Ishikawa (cell line): Measurements from ENCODE around the gene CARS1.

Experiments used
- CEBPB ChIP-seq: IDR thresholded peaks from 2 replicates; pipeline ENCODE4 v1.6.1; 2012
- CREB1 ChIP-seq: IDR thresholded peaks from 2 replicates; pipeline ENCODE4 v1.6.1; 2012; ENCODE audit warnings: low read depth
- EGR1 ChIP-seq: IDR thresholded peaks from 2 replicates; pipeline ENCODE4 v1.6.1; 2012
- EP300 ChIP-seq: IDR thresholded peaks from 2 replicates; pipeline ENCODE4 v1.6.1; 2012; ENCODE audit warnings: borderline replicate concordance
- FOXM1 ChIP-seq: IDR thresholded peaks from 2 replicates; pipeline ENCODE4 v1.6.1; 2012; ENCODE audit warnings: low read depth, borderline replicate concordance
- NFIC ChIP-seq: IDR thresholded peaks from 2 replicates; pipeline ENCODE4 v1.6.1; 2012
- RAD21 ChIP-seq: IDR thresholded peaks from 2 replicates; pipeline ENCODE4 v1.6.1; 2012; ENCODE audit warnings: low read depth
- REST ChIP-seq: IDR thresholded peaks from 2 replicates; pipeline ENCODE4 v1.6.1; 2012; ENCODE audit warnings: low read depth, mild to moderate bottlenecking
- TAF1 ChIP-seq: IDR thresholded peaks from 2 replicates; pipeline ENCODE4 v1.6.1; 2012; ENCODE audit warnings: low read depth, mild to moderate bottlenecking
- TCF12 ChIP-seq: IDR thresholded peaks from 2 replicates; pipeline ENCODE4 v1.6.1; 2012; ENCODE audit warnings: low read depth
- TEAD4 ChIP-seq: IDR thresholded peaks from 2 replicates; pipeline ENCODE4 v1.6.1; 2012
- YY1 ChIP-seq: IDR thresholded peaks from 2 replicates; pipeline ENCODE4 v1.6.1; 2012; ENCODE audit warnings: low read depth
- ZBTB7A ChIP-seq: IDR thresholded peaks from 2 replicates; pipeline ENCODE4 v1.6.1; 2012; ENCODE audit warnings: low read depth
- TF ChIP-seq, protein P1 (sequence below): IDR thresholded peaks from 2 replicates; pipeline ENCODE4 v1.6.1; 2012
- TF ChIP-seq, protein P2 (sequence below): IDR thresholded peaks from 2 replicates; pipeline ENCODE4 v1.6.1; 2012

Gene CARS1

GRCh38 chr11:3037945-3038271 is 19.3 kb downstream of the CARS1 start:
- TF ChIP-seq ZBTB7A, result no peak
- TF ChIP-seq CREB1, result no peak
- TF ChIP-seq, protein P1, sequence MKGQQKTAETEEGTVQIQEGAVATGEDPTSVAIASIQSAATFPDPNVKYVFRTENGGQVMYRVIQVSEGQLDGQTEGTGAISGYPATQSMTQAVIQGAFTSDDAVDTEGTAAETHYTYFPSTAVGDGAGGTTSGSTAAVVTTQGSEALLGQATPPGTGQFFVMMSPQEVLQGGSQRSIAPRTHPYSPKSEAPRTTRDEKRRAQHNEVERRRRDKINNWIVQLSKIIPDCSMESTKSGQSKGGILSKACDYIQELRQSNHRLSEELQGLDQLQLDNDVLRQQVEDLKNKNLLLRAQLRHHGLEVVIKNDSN, result no peak
- no peak for TF ChIP-seq EP300
- TF ChIP-seq, protein P2, sequence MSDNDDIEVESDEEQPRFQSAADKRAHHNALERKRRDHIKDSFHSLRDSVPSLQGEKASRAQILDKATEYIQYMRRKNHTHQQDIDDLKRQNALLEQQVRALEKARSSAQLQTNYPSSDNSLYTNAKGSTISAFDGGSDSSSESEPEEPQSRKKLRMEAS, result no peak
- no peak for TF ChIP-seq TEAD4
- TF ChIP-seq REST, result no peak
- TF ChIP-seq RAD21, result no peak
- TF ChIP-seq EGR1, result no peak
- no peak for TF ChIP-seq FOXM1
- no peak for TF ChIP-seq YY1
- no peak for TF ChIP-seq TCF12
- no peak for TF ChIP-seq CEBPB

DNA sequence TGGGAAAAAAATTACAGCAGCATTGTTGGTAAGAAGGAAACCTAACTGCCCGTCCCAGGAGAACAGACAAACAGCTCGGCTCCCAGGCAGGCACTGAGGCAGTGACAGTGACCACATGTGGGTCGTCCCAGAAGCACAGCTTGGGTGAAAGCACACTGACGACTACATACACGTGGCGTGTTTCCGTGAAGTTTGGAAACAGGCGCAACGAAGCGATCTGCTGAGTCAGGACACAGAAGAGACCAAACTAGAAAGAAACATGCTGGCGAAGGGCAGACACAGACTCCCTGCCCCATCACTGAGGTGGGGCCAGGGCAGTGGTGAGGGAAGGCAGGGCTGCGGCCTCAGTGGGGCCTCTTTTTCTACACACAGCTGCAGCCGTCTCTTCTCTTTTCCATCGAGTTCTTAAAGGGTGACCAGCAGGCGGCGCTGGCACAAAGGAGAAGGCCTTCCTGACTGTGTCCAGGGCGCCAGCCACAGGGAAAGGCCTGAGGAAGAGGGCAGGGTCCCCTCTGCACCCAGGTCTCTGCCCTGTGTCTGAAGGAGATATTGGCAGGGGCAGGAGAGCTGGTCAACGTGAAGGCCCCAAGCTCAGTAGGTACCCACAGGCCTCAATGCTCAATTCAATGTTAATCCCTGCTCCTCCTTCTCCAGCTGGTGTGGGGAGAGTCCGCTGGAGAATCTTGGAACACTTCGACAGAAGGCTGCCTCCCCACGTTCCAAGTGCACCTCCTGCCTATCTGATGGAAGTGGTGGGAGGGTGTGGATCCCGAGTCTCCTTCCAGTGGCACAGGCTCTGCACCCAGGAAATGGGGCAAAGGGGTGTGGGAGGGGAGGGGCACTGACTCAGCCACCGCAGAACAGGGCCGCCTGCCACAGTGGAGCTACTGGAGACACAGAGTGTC is 19.9 kb downstream of the CARS1 start:
- TF ChIP-seq NFIC, result no peak
- no peak for TF ChIP-seq FOXM1
- TF ChIP-seq RAD21, result peak; percentile 90
- TF ChIP-seq, protein P2, result no peak

DNA sequence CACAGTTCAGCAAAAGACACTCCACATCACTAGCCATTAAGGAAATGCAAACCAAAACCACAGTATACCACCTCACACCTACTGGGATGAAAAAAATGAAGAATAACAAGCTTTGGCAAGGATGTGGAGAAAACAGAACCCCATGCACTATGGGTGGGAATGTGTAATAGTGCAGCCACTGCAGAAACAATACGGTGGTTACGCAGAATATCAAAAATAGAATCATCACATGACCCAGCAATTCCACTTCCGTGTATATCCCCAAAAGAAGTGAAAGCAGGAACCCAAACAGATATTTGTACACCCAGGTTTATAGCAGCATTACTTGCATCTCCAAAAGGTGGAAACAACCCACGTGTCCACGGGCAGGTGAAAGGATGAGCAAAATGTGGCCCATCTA is 20.8 kb downstream of the CARS1 start:
- no peak for TF ChIP-seq RAD21
- TF ChIP-seq, protein P2, result no peak
- no peak for TF ChIP-seq TAF1
- TF ChIP-seq EP300, result no peak
- TF ChIP-seq YY1, result no peak
- TF ChIP-seq REST, result no peak
- TF ChIP-seq EGR1, result no peak
- TF ChIP-seq FOXM1, result no peak
- no peak for TF ChIP-seq TCF12
- no peak for TF ChIP-seq CREB1
- no peak for TF ChIP-seq CEBPB
- TF ChIP-seq TEAD4, result no peak
- no peak for TF ChIP-seq NFIC
- TF ChIP-seq, protein P1, result no peak
- no peak for TF ChIP-seq ZBTB7A

- TF ChIP-seq CREB1 (no peak), TEAD4 (no peak), TCF12 (no peak), CEBPB (no peak), TAF1 (no peak), NFIC (no peak), REST (no peak), EP300 (no peak)
- TF ChIP-seq, protein P1, result no peak
- TF ChIP-seq, protein P2, result no peak
Observed at GRCh38 chr11:3035333-3035732, 21.9 kb downstream of the CARS1 start.
